ENCODE results near the gene CT83.

CT83 gene

GRCh38 chrX:116417968-116418367 lies 44.8 kb downstream of the CT83 start:
- no peaks in the 10 kb centered on the region for H3K36me3 ChIP-seq (ENCODE audit: control insufficient read depth, insufficient read depth, low read length)
- no peak for TF ChIP-seq CTCF (IDR thresholded peaks at IDR 0.05)
- H3K27ac ChIP-seq, result no peak overlapping the region
- no peak overlapping the region for H3K9ac ChIP-seq
- H2AFZ ChIP-seq, result no peak overlapping the region
- no peak overlapping the region for H3K4me2 ChIP-seq (ENCODE audit: low read length)
- H3K27me3 ChIP-seq (ENCODE audit: control insufficient read depth, insufficient read depth, low read length), result no peaks in the 10 kb centered on the region
- no peaks in the 10 kb centered on the region for H3K4me1 ChIP-seq
- H3K4me3 ChIP-seq (ENCODE audit: low read depth, low read length), result no peak overlapping the region
- no peaks in the 10 kb centered on the region for H3K79me2 ChIP-seq
- H3K9me3 ChIP-seq (ENCODE audit: control insufficient read depth, low read length), result no peaks in the 10 kb centered on the region

GRCh38 chrX:116417214-116417613 lies 45.6 kb downstream of the CT83 start:
- no peak for TF ChIP-seq CTCF (IDR thresholded peaks at IDR 0.05)
- Histone ChIP-seq H3K4me2 (ENCODE audit: low read length) (no peak overlapping the region), H2AFZ (no peak overlapping the region), H3K27me3 (ENCODE audit: control insufficient read depth, insufficient read depth, low read length) (no peaks in the 10 kb centered on the region), H3K4me3 (ENCODE audit: low read depth, low read length) (no peak overlapping the region), H3K79me2 (no peaks in the 10 kb centered on the region), H3K4me1 (no peaks in the 10 kb centered on the region), H3K9ac (no peak overlapping the region), H3K36me3 (ENCODE audit: control insufficient read depth, insufficient read depth, low read length) (no peaks in the 10 kb centered on the region), H3K9me3 (ENCODE audit: control insufficient read depth, low read length) (no peaks in the 10 kb centered on the region), H3K27ac (no peak overlapping the region)

GRCh38 chrX:116413273-116413672 lies 49.5 kb downstream of the CT83 start:
- Histone ChIP-seq H3K9me3 (ENCODE audit: control insufficient read depth, low read length) (no peaks in the 10 kb centered on the region), H3K4me2 (ENCODE audit: low read length) (no peak overlapping the region), H3K79me2 (no peaks in the 10 kb centered on the region), H2AFZ (no peak overlapping the region), H3K36me3 (ENCODE audit: control insufficient read depth, insufficient read depth, low read length) (no peaks in the 10 kb centered on the region), H3K4me3 (ENCODE audit: low read depth, low read length) (no peak overlapping the region), H3K9ac (no peak overlapping the region), H3K27me3 (ENCODE audit: control insufficient read depth, insufficient read depth, low read length) (no peaks in the 10 kb centered on the region), H3K27ac (no peak overlapping the region), H3K4me1 (no peaks in the 10 kb centered on the region)
- TF ChIP-seq CTCF (IDR thresholded peaks at IDR 0.05), result no peak
